IPS-11a (cell line): ENCODE results near the gene MTHFD2L.
"Not testable (repeated sequence)": the region's sequence is repeated elsewhere in the genome, so short reads cannot be mapped to it uniquely, and the experiment has no call there.

Experiments
- H3K4me3 ChIP-seq: one replicate; pipeline ENCODE4 v1.5.1; 2013; ENCODE audit warnings: low read depth, low read length, control low read depth

Gene MTHFD2L

DNA sequence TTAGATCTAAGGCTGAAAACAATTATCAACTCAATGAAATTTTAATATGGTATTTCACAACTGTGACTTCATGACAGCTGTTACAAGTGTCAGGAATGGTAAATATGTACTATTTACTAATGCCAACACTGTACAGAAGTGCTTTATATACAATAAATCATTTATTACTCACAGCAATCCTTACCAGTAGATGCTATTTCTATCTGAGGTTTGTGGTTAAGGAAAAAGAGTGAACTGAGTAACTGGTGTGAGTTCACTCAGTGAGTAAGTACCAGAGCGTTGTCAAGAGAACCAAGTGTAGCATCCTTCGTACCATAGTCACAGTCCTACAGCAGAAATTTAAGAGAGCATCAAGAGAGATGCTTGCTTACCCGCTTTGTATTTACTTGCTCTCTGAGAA, 23.3 kb downstream of the MTHFD2L start:
- no peak overlapping the region for H3K4me3 ChIP-seq

- H3K4me3 ChIP-seq = no peak overlapping the region
These were observed 31.0 kb downstream of the MTHFD2L start for GRCh38 chr4:74188912-74189311.

- no peak overlapping the region for H3K4me3 ChIP-seq
These were observed 31.6 kb downstream of the MTHFD2L start for GRCh38 chr4:74189331-74190043.

- no peak overlapping the region for H3K4me3 ChIP-seq
These were observed 32.4 kb downstream of the MTHFD2L start for GRCh38 chr4:74190332-74190731.

DNA sequence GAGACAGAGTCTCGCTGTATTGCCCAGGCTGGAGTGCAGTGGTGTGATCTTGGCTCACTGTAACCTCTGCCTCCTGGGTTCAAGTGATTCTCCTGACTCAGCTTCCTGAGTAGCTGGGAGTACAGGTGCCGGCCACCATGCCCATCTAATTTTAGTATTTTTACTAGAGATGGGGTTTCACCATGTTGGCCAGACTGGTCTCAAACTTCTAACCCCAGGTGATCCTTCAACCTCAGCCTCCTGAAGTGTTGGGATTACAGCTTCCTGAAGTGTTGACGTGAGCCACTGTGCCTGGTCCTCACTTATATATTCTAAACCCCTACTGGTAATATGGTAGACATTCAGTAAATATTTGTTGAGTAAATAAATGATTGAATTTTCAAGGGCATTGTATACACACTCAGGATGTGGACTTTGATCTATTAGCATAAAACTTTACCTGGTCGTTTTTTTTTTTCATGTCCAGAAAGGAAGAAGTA, 33.0 kb downstream of the MTHFD2L start:
- H3K4me3 ChIP-seq = no peak overlapping the region

DNA sequence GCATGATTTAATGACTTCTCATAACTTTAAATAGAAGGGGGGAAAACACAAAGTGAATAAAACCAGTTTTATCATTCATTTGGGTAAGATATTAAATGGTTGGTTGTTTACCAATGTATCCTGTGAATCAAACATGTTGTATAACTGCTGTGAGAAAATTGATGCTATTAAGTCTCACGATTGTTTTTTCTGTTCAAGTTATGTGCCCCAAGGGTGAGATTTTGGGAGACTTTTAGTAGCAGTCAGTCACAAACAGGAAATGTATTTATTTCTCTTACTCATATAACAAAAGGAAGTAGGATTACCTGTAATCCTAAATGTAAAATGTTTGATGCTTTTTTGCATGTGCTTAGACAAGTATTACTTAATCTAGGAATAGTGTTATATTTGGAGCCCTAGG, 39.2 kb downstream of the MTHFD2L start:
- no peak overlapping the region for H3K4me3 ChIP-seq

DNA sequence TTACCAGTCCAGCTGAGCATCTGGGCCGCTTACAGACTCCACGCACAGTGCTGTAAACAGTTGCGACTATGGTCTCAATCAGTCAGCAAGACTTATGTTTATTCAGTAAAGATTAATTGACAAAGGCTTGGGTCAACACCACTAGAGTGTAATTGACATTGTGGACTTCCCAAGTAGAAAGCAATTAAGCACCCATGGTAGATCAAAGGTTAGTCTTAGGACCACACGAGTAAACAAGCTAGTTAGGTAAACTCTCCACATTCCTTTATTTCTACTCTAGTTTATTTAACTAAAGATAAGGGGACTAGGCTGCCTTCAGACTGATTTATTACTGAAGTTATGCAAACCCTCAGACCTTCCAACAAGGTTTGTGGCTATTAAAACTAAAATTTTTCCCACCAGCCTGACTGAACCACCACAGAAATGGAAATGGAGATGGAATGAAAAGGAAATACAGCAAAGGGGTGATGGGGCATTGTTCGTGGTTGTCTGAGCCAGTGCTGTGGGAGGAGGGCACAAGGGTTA, 44.2 kb downstream of the MTHFD2L start:
- H3K4me3 ChIP-seq = no peak overlapping the region

GRCh38 chr4:74203467-74203866, 45.5 kb downstream of the MTHFD2L start:
- H3K4me3 ChIP-seq = no peak overlapping the region

DNA sequence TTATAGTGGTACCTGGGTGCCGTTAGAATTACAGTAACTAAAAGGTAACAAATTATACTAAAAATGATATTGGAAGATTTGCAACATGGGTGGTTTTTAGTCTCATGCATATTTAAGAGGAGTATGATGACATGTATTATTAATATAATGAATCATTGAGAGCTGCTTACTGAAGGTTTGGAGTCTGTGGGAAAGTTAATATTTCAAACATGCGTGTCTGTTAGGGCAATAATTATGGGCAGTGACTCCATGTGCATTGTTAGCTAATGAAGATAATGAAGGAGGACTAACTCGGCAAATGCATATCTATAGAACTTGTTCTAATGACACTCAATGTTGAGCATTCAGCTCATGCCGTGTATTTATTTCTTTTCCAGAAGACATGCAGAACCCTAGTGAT, 47.1 kb downstream of the MTHFD2L start:
- no peak overlapping the region for H3K4me3 ChIP-seq

DNA sequence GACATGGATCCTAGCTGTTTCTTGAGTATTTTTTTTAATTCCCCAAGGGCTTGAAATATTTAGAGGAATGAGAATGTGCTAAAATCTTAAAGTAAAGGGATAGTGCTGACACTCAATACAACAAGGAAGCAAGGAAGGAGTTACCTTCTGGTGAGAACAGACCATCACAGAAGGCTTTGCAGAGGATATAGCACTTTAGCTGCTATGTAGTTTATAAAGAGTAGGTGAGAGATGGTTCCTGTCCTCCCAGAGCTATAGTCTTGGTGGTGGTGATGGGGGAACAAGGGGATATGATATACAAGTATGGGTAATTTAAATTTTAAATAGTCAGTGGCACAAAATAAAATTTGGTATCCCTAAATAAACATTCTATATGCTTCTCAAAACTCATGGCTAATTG, 47.6 kb downstream of the MTHFD2L start:
- no peak overlapping the region for H3K4me3 ChIP-seq

- H3K4me3 ChIP-seq = no peak overlapping the region
These were observed 48.3 kb downstream of the MTHFD2L start for GRCh38 chr4:74206088-74206825.

DNA sequence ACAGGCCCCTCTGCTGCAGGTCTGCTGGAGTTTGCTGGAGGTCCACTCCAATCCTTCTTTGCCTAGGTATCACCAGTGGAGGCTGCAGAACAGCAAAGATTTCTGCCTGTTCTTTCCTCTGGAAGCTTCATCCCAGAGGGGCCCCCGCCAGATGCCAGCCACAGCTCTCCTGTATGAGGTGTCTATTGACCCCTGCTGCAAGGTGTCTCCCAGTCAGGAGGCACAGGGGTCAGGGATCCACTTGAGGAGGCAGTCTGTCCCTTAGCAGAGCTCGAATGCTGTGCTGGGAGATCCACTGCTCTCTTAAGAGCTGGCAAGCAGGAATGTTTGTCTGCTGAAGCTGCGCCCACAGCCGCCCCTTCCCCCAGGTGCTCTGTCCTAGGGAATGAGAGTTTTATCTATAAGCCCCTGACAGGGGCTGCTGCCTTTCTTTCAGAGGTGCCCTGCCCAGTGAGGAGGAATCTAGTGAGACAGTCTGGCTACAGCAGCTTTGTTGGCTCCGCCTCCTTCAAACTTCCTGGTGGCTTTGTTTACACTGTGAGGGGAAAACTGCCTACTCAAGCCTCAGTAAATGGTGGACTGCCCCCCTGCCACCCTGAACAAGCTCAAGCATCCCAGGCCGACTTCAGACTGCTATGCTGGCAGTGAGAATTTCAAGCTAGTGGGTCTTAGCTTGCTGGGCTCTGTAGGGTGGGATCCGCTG, 56.7 kb downstream of the MTHFD2L start:
- H3K4me3 ChIP-seq = not testable (repeated sequence)

GRCh38 chr4:74215236-74215635, 57.3 kb downstream of the MTHFD2L start:
- not testable (repeated sequence) for H3K4me3 ChIP-seq

DNA sequence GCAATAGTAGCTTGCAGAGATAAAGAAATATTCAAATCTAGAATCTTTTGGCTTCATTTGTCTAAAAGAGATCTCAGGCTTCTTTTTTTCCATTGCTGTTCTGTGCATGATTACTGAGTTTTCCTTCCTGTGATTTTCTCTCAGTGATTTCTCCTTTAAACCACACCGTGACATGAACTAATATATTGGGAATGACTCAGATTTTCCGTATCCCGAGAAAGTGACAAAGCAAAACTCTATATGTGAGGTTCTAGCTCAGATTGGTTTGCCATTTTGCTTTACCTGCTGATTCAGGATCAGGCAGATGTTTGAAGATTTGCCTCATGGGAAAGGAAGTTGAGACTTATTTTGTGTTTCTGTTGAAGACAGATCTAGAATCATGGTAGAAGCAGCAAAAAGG, 59.4 kb downstream of the MTHFD2L start:
- no peak overlapping the region for H3K4me3 ChIP-seq

- no peak overlapping the region for H3K4me3 ChIP-seq
These were observed 60.3 kb downstream of the MTHFD2L start for GRCh38 chr4:74218201-74218600.

DNA sequence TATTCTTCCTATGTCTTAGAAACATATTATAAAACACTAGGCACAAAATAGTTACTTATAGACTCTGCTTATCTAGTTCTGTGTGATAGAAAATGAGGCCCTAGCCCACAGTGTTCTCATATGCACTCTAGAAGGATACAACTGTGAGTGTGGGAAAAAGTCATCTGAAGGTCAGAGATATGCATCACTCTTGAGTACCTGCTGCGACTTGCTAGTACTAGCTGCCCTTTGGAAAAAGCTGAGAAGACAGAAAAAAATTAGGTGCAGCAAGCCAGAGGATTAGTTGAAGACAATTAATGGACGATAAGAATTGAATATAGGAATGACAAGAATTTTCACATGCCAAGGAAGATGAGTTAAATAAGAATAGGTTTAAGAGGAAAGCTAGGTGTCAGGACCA, 61.3 kb downstream of the MTHFD2L start:
- no peak overlapping the region for H3K4me3 ChIP-seq

GRCh38 chr4:74223098-74223497, 65.2 kb downstream of the MTHFD2L start:
- H3K4me3 ChIP-seq = no peak overlapping the region

- no peak overlapping the region for H3K4me3 ChIP-seq
These were observed 65.9 kb downstream of the MTHFD2L start for GRCh38 chr4:74223801-74224200.

- no peak overlapping the region for H3K4me3 ChIP-seq
These were observed 71.0 kb downstream of the MTHFD2L start for GRCh38 chr4:74228691-74229640.

DNA sequence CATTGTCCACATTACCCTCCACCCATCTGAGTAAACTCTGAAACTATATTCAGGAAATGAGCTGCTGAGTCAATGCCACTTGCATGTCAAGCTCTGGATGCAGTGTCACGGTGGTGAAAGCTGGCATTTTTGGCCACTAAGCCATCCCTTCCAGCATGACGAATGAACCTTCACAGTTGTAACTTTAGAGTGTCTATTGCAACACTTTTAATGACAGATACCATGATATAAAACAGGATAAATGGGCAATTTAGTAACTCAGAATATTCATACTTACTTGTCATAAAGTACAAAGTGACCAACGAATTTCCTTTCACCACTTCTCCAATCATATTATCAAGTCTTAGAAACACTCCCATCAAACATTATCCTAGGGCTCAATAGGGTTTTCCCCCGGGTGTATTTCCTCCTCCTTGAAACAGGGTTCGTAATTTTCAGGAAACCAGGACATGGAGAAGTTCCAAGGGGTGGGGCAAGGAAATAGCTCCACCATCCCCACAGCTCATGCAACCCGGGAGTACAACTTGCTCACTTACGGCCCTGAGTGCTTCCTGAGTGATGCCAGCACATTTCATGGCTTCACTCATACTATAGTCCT, 73.1 kb downstream of the MTHFD2L start:
- H3K4me3 ChIP-seq = no peak overlapping the region
